Trophoblast cell (in vitro differentiated cells and primary cell): ENCODE data around the gene KLF15.

ENCODE experiments used
- DNase-seq, 2 donors: peaks; one replicate each; pipeline ENCODE4 v3.0.0-alpha.2; 2016
- H2AFZ ChIP-seq: 2 replicates; pipeline ENCODE4 v1.6.1; 2013; ENCODE audit warnings: low read length, moderate library complexity, mild to moderate bottlenecking; ENCODE audit not compliant: insufficient read depth, poor library complexity
- H2AK5ac ChIP-seq: 2 replicates; pipeline ENCODE4 v1.6.1; 2013; ENCODE audit warnings: mild to moderate bottlenecking, low read length
- H2BK120ac ChIP-seq: 2 replicates; pipeline ENCODE4 v1.6.1; 2013; ENCODE audit warnings: low read length, mild to moderate bottlenecking, moderate library complexity; ENCODE audit not compliant: insufficient read depth, poor library complexity
- H2BK12ac ChIP-seq: 2 replicates; pipeline ENCODE4 v1.6.1; 2013; ENCODE audit warnings: mild to moderate bottlenecking, low read length, moderate library complexity
- H2BK5ac ChIP-seq: 2 replicates; pipeline ENCODE4 v1.6.1; 2013; ENCODE audit warnings: low read length, low read depth, moderate library complexity, mild to moderate bottlenecking; ENCODE audit not compliant: poor library complexity
- H3K14ac ChIP-seq: 2 replicates; pipeline ENCODE4 v1.6.1; 2013; ENCODE audit warnings: mild to moderate bottlenecking, low read length
- H3K18ac ChIP-seq: 2 replicates; pipeline ENCODE4 v1.6.1; 2013; ENCODE audit warnings: mild to moderate bottlenecking, low read length
- H3K23ac ChIP-seq: 2 replicates; pipeline ENCODE4 v1.6.1; 2013; ENCODE audit warnings: low read length
- H3K27ac ChIP-seq: 2 replicates; pipeline ENCODE4 v1.5.1; 2013; ENCODE audit warnings: low read depth, mild to moderate bottlenecking, inconsistent platforms, low read length, moderate library complexity
- H3K27me3 ChIP-seq: 2 replicates; pipeline ENCODE4 v1.6.1; 2013; ENCODE audit warnings: inconsistent platforms, mild to moderate bottlenecking, low read length, moderate library complexity; ENCODE audit not compliant: insufficient read depth
- H3K36me3 ChIP-seq, 2 experiments: 1 replicate in 1 of 2; 2 replicates in 1 of 2; pipeline ENCODE4 v1.6.1; 2013; ENCODE audit warnings: low read length in 2 of 2, mild to moderate bottlenecking in 2 of 2, moderate library complexity in 1 of 2; ENCODE audit not compliant: insufficient read depth in 2 of 2, control insufficient read depth in 1 of 2
- H3K4ac ChIP-seq: 2 replicates; pipeline ENCODE4 v1.6.1; 2013; ENCODE audit warnings: low read depth, mild to moderate bottlenecking, low read length, moderate library complexity
- H3K4me1 ChIP-seq, 2 experiments: 1 replicate in 1 of 2; 2 replicates in 1 of 2; pipeline ENCODE4 v1.6.1; 2013; ENCODE audit warnings: low read length in 2 of 2, mild to moderate bottlenecking in 2 of 2, moderate library complexity in 1 of 2; ENCODE audit not compliant: insufficient read depth in 2 of 2, control insufficient read depth in 1 of 2
- H3K4me2 ChIP-seq: 2 replicates; pipeline ENCODE4 v1.6.1; 2013; ENCODE audit warnings: inconsistent platforms, mild to moderate bottlenecking, low read length, moderate library complexity
- H3K4me3 ChIP-seq: 2 replicates; pipeline ENCODE4 v1.5.1; 2013; ENCODE audit warnings: mild to moderate bottlenecking, low read depth, low read length, inconsistent platforms
- H3K79me1 ChIP-seq: one replicate; pipeline ENCODE4 v1.6.1; 2013; ENCODE audit warnings: low read length
- H3K79me2 ChIP-seq: 2 replicates; pipeline ENCODE4 v1.6.1; 2013; ENCODE audit warnings: low read length, mild to moderate bottlenecking; ENCODE audit not compliant: control insufficient read depth, insufficient read depth, poor library complexity
- H3K9ac ChIP-seq: 2 replicates; pipeline ENCODE4 v1.6.1; 2013; ENCODE audit warnings: mild to moderate bottlenecking, low read length
- H3K9me3 ChIP-seq: 2 replicates; pipeline ENCODE4 v1.6.1; 2013; ENCODE audit warnings: low read depth, mild to moderate bottlenecking, control low read depth, inconsistent platforms, low read length; ENCODE audit not compliant: insufficient read depth
- H4K12ac ChIP-seq: 2 replicates; pipeline ENCODE4 v1.6.1; 2013; ENCODE audit warnings: low read depth, mild to moderate bottlenecking, low read length, moderate library complexity
- H4K8ac ChIP-seq: 2 replicates; pipeline ENCODE4 v1.6.1; 2013; ENCODE audit warnings: low read depth, mild to moderate bottlenecking, low read length, moderate library complexity
- H4K91ac ChIP-seq: one replicate; pipeline ENCODE4 v1.6.1; 2013; ENCODE audit warnings: low read depth, mild to moderate bottlenecking, low read length, moderate library complexity
- WGBS: extraction: QIAGEN DNeasy Blood & Tissue Kit; methylation state at CpG from one replicate; pipeline ENCODE4 v1.1.7; 2013; ENCODE audit warnings: missing lambda C conversion rate; ENCODE audit not compliant: insufficient read length, insufficient coverage; ENCODE audit errors: extremely low coverage; 5-methylcytosine and 5-hydroxymethylcytosine counted together

KLF15 gene

DNA sequence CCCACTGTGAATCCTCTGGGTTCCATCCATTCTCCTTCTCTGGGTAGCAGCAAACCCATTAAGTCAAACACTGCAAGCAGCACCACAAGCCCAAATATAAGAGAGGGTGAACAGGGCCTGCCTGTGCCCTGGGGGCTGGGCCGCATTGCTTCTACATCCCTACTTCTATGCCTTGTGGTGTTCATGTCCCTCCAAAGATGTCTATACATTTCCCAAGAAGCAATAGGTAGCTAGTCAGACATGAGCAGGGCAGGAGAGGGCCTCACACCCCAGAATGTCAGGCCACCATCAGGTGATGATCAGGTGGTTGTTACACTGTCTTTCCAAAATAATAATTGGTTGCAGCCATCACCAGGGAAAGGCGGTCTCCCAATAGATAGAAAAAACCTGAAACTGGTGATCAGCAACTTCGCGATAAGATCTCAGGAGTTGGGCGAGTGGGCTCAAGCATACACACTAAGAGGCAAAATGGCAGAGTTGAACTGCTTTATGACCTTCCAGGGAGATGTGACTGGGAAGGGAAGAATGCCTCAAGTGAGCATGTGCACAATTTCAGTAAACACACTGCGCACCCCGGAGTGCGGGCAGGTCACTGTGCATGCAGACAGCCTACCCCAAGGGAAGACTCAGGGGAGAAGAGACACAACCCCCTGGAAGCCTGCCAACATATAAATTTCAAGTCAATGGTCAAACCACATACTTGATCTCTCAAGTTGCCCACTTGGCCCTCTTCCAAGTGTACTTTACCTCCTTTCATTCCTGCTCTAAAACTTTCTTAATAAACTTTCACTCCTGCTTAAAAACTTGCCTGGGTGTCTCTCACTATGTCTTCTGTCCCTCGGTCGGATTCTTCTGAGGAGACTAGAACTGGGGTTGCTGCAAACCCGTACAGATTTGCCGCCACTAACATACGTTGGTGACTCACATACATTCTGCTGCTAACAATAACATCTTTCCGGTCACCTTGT lies 39.9 kb downstream of the KLF15 start:
- Histone ChIP-seq H3K79me2 (no peaks in the 10 kb centered on the region), H3K79me1 (no peaks in the 10 kb centered on the region), H3K4me1 (no peaks in the 10 kb centered on the region), H3K9me3 (peaks cover 4% of the 10 kb centered on the region), H3K27ac (no peak overlapping the region), H3K9ac (no peak overlapping the region), H3K36me3 (no peaks in the 10 kb centered on the region), H2AFZ (no peak overlapping the region), H3K18ac (no peak overlapping the region), H3K4ac (no peak overlapping the region), H2BK5ac (no peak overlapping the region), H3K23ac (no peak overlapping the region), H3K4me3 (no peak overlapping the region), H3K27me3 (no peaks in the 10 kb centered on the region), H2BK120ac (no peak overlapping the region), H4K91ac (no peak overlapping the region), H4K8ac (no peak overlapping the region), H2AK5ac (no peak overlapping the region), H3K14ac (no peak overlapping the region), H3K4me2 (no peak overlapping the region), H4K12ac (no peak overlapping the region), H2BK12ac (no peak overlapping the region)
- WGBS: no CpG with 5 or more reads among the region's 14 CpGs
- no peak for DNase-seq

GRCh38 chr3:126316501-126316939 lies 40.7 kb downstream of the KLF15 start:
- WGBS: no CpG with 5 or more reads among the region's 8 CpGs

DNA sequence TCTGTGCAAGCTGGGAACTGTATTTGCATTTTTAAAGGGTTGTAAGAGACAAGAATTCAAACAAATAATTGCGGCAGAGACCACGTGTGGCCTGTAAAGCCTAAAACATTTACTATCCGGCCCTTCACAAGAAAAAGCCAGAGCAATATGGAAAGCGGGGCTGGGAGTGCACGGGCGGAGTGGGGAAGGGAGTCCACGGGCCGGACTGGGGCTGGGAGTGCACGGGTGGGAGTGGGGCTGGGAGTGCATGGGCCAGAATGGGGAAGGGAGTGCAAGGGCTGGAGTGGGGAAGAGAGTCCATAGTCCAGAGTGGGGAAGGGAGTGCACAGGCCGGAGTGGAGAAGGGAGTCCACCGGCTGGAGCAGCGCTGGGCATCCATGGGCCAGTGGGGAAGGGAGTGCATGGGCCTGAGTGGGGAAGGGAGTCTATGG lies 41.2 kb downstream of the KLF15 start:
- H3K27me3 ChIP-seq: no peaks in the 10 kb centered on the region
- no peak overlapping the region for H4K91ac ChIP-seq
- DNase-seq: no peak
- no peak overlapping the region for H3K27ac ChIP-seq
- H2BK120ac ChIP-seq: no peak overlapping the region
- H4K8ac ChIP-seq: no peak overlapping the region
- H3K79me2 ChIP-seq: no peaks in the 10 kb centered on the region
- WGBS: no CpG with 5 or more reads among the region's 12 CpGs
- H4K12ac ChIP-seq: no peak overlapping the region
- H3K4me2 ChIP-seq: no peak overlapping the region
- H3K14ac ChIP-seq: no peak overlapping the region
- no peak overlapping the region for H2BK12ac ChIP-seq
- H2AK5ac ChIP-seq: no peak overlapping the region
- H3K36me3 ChIP-seq: no peaks in the 10 kb centered on the region
- H3K4me3 ChIP-seq: peak overlapping the region; percentile 26
- no peaks in the 10 kb centered on the region for H3K4me1 ChIP-seq
- peaks cover 4% of the 10 kb centered on the region for H3K9me3 ChIP-seq
- no peak overlapping the region for H3K4ac ChIP-seq
- no peak overlapping the region for H3K23ac ChIP-seq
- no peak overlapping the region for H3K9ac ChIP-seq
- no peaks in the 10 kb centered on the region for H3K79me1 ChIP-seq
- H2BK5ac ChIP-seq: no peak overlapping the region
- H3K18ac ChIP-seq: no peak overlapping the region
- no peak overlapping the region for H2AFZ ChIP-seq

More at GRCh38 chr3:126316501-126316939, 40.7 kb downstream of the KLF15 start:
- H2AK5ac ChIP-seq: no peak overlapping the region
- H3K9me3 ChIP-seq: peaks cover 4% of the 10 kb centered on the region
- H3K18ac ChIP-seq: no peak overlapping the region
- no peak overlapping the region for H3K14ac ChIP-seq
- H3K36me3 ChIP-seq: no peaks in the 10 kb centered on the region
- no peak overlapping the region for H4K91ac ChIP-seq
- no peak overlapping the region for H2BK12ac ChIP-seq
- no peak overlapping the region for H3K27ac ChIP-seq
- no peak overlapping the region for H2AFZ ChIP-seq
- H3K4me2 ChIP-seq: no peak overlapping the region
- no peak for DNase-seq
- no peak overlapping the region for H3K23ac ChIP-seq
- H4K8ac ChIP-seq: no peak overlapping the region
- no peaks in the 10 kb centered on the region for H3K4me1 ChIP-seq
- H3K9ac ChIP-seq: no peak overlapping the region
- H3K79me1 ChIP-seq: no peaks in the 10 kb centered on the region
- no peaks in the 10 kb centered on the region for H3K79me2 ChIP-seq
- no peak overlapping the region for H2BK5ac ChIP-seq
- H2BK120ac ChIP-seq: no peak overlapping the region
- peak overlapping the region; percentile 26 for H3K4me3 ChIP-seq
- no peak overlapping the region for H3K4ac ChIP-seq
- H3K27me3 ChIP-seq: no peaks in the 10 kb centered on the region
- no peak overlapping the region for H4K12ac ChIP-seq

- Histone ChIP-seq H3K23ac (no peak overlapping the region), H3K27me3 (no peaks in the 10 kb centered on the region), H3K9me3 (peaks cover 10% of the 10 kb centered on the region), H3K27ac (no peak overlapping the region), H3K4me2 (no peak overlapping the region), H4K8ac (no peak overlapping the region), H3K79me1 (no peaks in the 10 kb centered on the region), H2AK5ac (no peak overlapping the region), H3K18ac (no peak overlapping the region), H2BK120ac (no peak overlapping the region), H2AFZ (no peak overlapping the region), H3K4me1 (no peaks in the 10 kb centered on the region), H3K36me3 (no peaks in the 10 kb centered on the region), H2BK5ac (no peak overlapping the region), H4K12ac (no peak overlapping the region), H3K79me2 (no peaks in the 10 kb centered on the region), H3K9ac (no peak overlapping the region), H2BK12ac (no peak overlapping the region), H3K4me3 (no peak overlapping the region), H4K91ac (no peak overlapping the region), H3K14ac (no peak overlapping the region), H3K4ac (no peak overlapping the region)
- WGBS: no CpG with 5 or more reads among the region's 11 CpGs
- DNase-seq: no peak
These were observed 42.2 kb downstream of the KLF15 start for GRCh38 chr3:126314790-126315658.
